ENCODE data around the gene OR6J1.

Gene OR6J1

DNA sequence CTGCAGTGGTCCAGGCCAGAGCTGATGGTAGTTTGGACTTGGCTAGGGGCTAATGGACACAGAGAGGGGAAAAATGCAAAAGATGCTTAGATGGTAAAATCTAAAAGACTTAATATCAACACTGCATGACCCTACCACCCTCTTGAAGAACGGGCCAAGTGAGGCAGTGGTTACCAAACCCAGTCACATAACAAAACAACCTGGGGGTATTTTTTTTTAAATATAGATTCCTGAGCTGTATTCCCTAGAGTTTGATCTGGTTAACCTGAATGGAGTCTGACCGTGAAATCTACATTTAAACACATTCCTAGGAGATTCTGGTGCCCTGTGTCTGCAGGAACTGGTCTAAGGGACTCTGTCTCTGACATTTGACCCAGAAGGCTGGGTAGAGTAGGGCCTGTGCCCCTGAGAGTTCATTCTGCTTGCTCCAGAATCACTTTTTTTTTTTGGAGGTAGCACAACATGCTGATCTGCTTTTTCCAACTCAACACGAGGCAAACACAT is 30.4 kb downstream of the OR6J1 start:
- H3K36me3 ChIP-seq: peaks cover 37% of the 10 kb centered on the region
- H4K20me1 ChIP-seq: no peaks in the 10 kb centered on the region
- no peaks in the 10 kb centered on the region for H3K9me3 ChIP-seq
- no peak overlapping the region for H3K27ac ChIP-seq
- no peaks in the 10 kb centered on the region for H3K27me3 ChIP-seq
- no peak for TF ChIP-seq Cebpa-rat (IDR thresholded peaks at IDR 0.05)
- H3K9ac ChIP-seq: no peak overlapping the region
- peak overlapping the region; percentile 50 for H3K4me2 ChIP-seq
- peaks cover 19% of the 10 kb centered on the region for H3K4me1 ChIP-seq
- no peak overlapping the region for H3K4me3 ChIP-seq

GRCh38 chr14:22613106-22613695 is 31.0 kb downstream of the OR6J1 start:
- peak overlapping the region; percentile 50 for H3K4me2 ChIP-seq
- no peaks in the 10 kb centered on the region for H3K27me3 ChIP-seq
- H3K9me3 ChIP-seq: no peaks in the 10 kb centered on the region
- no peak for TF ChIP-seq Cebpa-rat (IDR thresholded peaks at IDR 0.05)
- H3K4me3 ChIP-seq: no peak overlapping the region
- peaks cover 42% of the 10 kb centered on the region for H3K36me3 ChIP-seq
- no peak overlapping the region for H3K27ac ChIP-seq
- H3K4me1 ChIP-seq: peaks cover 19% of the 10 kb centered on the region
- H3K9ac ChIP-seq: no peak overlapping the region
- H4K20me1 ChIP-seq: no peaks in the 10 kb centered on the region

- no peak overlapping the region for H3K4me3 ChIP-seq
- no peak overlapping the region for H3K4me2 ChIP-seq
- H3K4me1 ChIP-seq: peaks cover 19% of the 10 kb centered on the region
- H4K20me1 ChIP-seq: no peaks in the 10 kb centered on the region
- TF ChIP-seq Cebpa-rat (IDR thresholded peaks at IDR 0.05): no peak
- peaks cover 64% of the 10 kb centered on the region for H3K36me3 ChIP-seq
- no peak overlapping the region for H3K27ac ChIP-seq
- no peak overlapping the region for H3K9ac ChIP-seq
- H3K9me3 ChIP-seq: no peaks in the 10 kb centered on the region
- no peaks in the 10 kb centered on the region for H3K27me3 ChIP-seq
Observed at GRCh38 chr14:22610931-22611330, 33.2 kb downstream of the OR6J1 start.

DNA sequence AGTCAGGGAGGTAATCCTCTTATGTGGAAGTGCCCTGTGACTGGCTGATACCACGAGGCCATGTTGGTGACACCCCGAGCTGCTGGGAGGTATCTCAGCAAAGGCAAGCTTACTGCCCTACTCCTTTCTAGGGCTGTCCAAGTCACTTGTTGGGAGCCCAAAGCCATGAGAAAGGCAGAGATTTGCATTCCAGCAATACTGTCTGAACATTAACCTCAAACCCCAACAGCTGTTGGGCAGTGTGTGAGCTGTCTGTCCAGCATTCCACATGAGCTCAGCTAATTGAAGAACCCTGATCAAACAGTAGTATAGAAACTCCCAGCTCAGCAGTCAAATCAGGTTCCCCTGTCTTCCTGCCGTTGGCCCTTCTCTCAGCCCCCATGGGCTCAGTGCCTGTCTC is 36.9 kb downstream of the OR6J1 start:
- 0 out of 2 replicates have a peak, but pooled peaks cover 1% of the 10 kb centered on the region for H3K4me1 ChIP-seq
- H3K9me3 ChIP-seq: peaks cover 6% of the 10 kb centered on the region; the same call in 1 of the 2 replicates
- no peak overlapping the region for H3K27ac ChIP-seq
- no peak overlapping the region for H3K9ac ChIP-seq
- no peak overlapping the region for H3K4me3 ChIP-seq
- no peak for TF ChIP-seq Cebpa-rat (IDR thresholded peaks at IDR 0.05)
- no peaks in the 10 kb centered on the region for H4K20me1 ChIP-seq
- no peak overlapping the region for H3K4me2 ChIP-seq
- peaks cover 98% of the 10 kb centered on the region for H3K36me3 ChIP-seq
- H3K27me3 ChIP-seq: no peaks in the 10 kb centered on the region

DNA sequence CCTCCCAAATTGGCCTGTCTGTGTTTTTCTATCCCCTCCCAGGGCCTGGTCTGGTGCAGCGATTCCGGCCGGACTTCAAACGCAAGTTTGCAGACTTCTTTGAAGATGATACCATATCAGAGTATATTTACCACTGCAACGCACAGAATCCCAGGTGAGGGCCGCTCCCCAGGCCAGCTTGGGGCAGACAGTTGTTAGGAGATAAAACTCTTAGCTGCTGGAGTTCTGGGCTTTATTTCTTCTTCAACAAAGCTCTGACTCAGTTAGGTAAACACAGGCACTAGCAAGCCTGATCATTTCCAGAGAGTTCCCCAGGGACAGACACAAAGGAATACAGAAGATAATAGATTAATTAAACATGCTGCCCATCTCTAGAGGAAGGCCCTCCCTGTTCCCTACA is 37.8 kb downstream of the OR6J1 start:
- Histone ChIP-seq H3K9me3 (peaks cover 6% of the 10 kb centered on the region; the same call in 1 of the 2 replicates), H3K27ac (no peak overlapping the region), H3K36me3 (peaks cover 98% of the 10 kb centered on the region), H3K4me2 (no peak overlapping the region), H3K4me1 (peaks cover 10% of the 10 kb centered on the region; the same call in 1 of the 2 replicates), H3K4me3 (no peak overlapping the region), H3K27me3 (no peaks in the 10 kb centered on the region), H3K9ac (no peak overlapping the region), H4K20me1 (no peaks in the 10 kb centered on the region)
- no peak for TF ChIP-seq Cebpa-rat (IDR thresholded peaks at IDR 0.05)

- H3K36me3 ChIP-seq: peaks cover 65% of the 10 kb centered on the region
- peaks cover 40% of the 10 kb centered on the region for H3K4me1 ChIP-seq
- H3K4me2 ChIP-seq: no peak overlapping the region
- no peak overlapping the region for H3K4me3 ChIP-seq
- no peak overlapping the region for H3K9ac ChIP-seq
- H3K9me3 ChIP-seq: peaks cover 6% of the 10 kb centered on the region; the same call in 1 of the 2 replicates
- peaks cover 12% of the 10 kb centered on the region; the same call in 1 of the 2 replicates for H3K27me3 ChIP-seq
- no peaks in the 10 kb centered on the region for H4K20me1 ChIP-seq
- no peak overlapping the region for H3K27ac ChIP-seq
- no peak for TF ChIP-seq Cebpa-rat (IDR thresholded peaks at IDR 0.05)
Observed at GRCh38 chr14:22602862-22603261, 41.3 kb downstream of the OR6J1 start.

DNA sequence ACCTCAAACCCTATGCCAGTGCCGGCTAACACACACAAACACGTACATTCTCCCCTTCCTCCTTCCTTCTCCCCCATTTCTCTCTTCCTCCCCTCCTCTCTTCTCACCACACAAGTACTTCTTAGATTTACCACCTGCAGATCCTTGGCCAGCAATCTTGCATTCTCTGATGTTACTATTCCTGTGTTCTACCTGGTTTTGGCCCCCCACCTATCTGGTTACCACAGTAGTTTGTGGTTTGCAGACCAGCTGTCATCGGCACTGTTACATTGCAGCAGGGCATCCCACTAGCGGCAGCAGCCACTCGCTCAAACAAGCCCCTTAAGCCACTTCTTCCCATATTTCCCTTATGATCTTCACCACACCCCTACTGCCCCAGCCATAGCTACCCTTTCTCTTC is 42.2 kb downstream of the OR6J1 start:
- Histone ChIP-seq H3K9me3 (peaks cover 6% of the 10 kb centered on the region; the same call in 1 of the 2 replicates), H3K36me3 (peaks cover 56% of the 10 kb centered on the region), H3K9ac (no peak overlapping the region), H3K27me3 (peaks cover 12% of the 10 kb centered on the region; the same call in 1 of the 2 replicates), H3K4me1 (peaks cover 46% of the 10 kb centered on the region), H3K4me3 (no peak overlapping the region), H3K27ac (no peak overlapping the region), H4K20me1 (no peaks in the 10 kb centered on the region), H3K4me2 (peak overlapping the region; percentile 83; the same call in 1 of the 2 replicates)
- no peak for TF ChIP-seq Cebpa-rat (IDR thresholded peaks at IDR 0.05)

GRCh38 chr14:22601456-22601855 is 42.7 kb downstream of the OR6J1 start:
- Histone ChIP-seq H3K4me3 (no peak overlapping the region), H3K27ac (no peak overlapping the region), H3K4me1 (peaks cover 46% of the 10 kb centered on the region), H3K27me3 (peaks cover 12% of the 10 kb centered on the region; the same call in 1 of the 2 replicates), H3K36me3 (peaks cover 51% of the 10 kb centered on the region), H3K9me3 (peaks cover 6% of the 10 kb centered on the region; the same call in 1 of the 2 replicates), H4K20me1 (no peaks in the 10 kb centered on the region), H3K4me2 (peak overlapping the region; percentile 83; the same call in 1 of the 2 replicates), H3K9ac (no peak overlapping the region)
- TF ChIP-seq Cebpa-rat (IDR thresholded peaks at IDR 0.05): no peak

GRCh38 chr14:22600027-22600426 is 44.1 kb downstream of the OR6J1 start:
- Histone ChIP-seq H3K27ac (no peak overlapping the region), H3K4me2 (peak overlapping the region; percentile 83), H3K36me3 (peaks cover 37% of the 10 kb centered on the region), H3K27me3 (peaks cover 12% of the 10 kb centered on the region; the same call in 1 of the 2 replicates), H4K20me1 (no peaks in the 10 kb centered on the region), H3K4me3 (peak overlapping the region; percentile 82; the same call in 1 of the 2 replicates), H3K4me1 (peaks cover 46% of the 10 kb centered on the region), H3K9ac (peak overlapping the region; percentile 81; the same call in 1 of the 2 replicates), H3K9me3 (peaks cover 6% of the 10 kb centered on the region; the same call in 1 of the 2 replicates)
- no peak for TF ChIP-seq Cebpa-rat (IDR thresholded peaks at IDR 0.05)

DNA sequence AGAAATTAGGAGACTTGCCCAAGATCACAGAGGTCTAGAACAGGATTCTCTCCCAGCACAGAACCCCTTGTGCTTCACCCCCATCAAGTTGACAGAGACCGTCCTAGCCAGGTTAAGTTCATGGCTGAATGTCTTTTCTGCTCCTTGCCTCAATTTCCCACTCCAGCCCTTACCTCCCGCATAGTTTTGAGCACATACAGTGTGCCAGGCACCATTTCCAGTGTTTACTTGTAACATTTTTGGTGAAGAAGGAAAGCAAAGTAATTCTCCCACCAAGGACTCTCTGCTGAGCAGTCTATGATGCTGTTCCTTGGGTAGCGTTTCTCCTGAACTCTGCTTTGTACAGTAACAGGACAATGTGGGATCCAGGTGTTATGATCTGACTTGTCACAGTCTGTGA is 44.8 kb downstream of the OR6J1 start:
- H3K27ac ChIP-seq: no peak overlapping the region

More for the DNA sequence above, 44.8 kb downstream of the OR6J1 start:
- Histone ChIP-seq H3K9me3 (peaks cover 6% of the 10 kb centered on the region; the same call in 1 of the 2 replicates), H3K36me3 (peaks cover 30% of the 10 kb centered on the region), H3K4me2 (peak overlapping the region; percentile 83), H3K4me1 (peaks cover 46% of the 10 kb centered on the region), H3K4me3 (peak overlapping the region; percentile 82), H3K9ac (peak overlapping the region; percentile 81), H4K20me1 (no peaks in the 10 kb centered on the region), H3K27me3 (peaks cover 12% of the 10 kb centered on the region; the same call in 1 of the 2 replicates)
- TF ChIP-seq Cebpa-rat (IDR thresholded peaks at IDR 0.05): no peak
